SK-N-SH treated with all-trans-retinoic acid at 6 μM for 48 hours (cell line): Measurements from ENCODE around the gene MCAT.

ENCODE experiments used
- ESRRG ChIP-seq: fragments of 250-450 bp; sonication (Bioruptor Pico); IDR thresholded peaks from 2 replicates; pipeline ENCODE4 v1.6.1; 2021; ENCODE audit warnings: mild to moderate bottlenecking
- OSR1 ChIP-seq: fragments of 250-450 bp; sonication (Bioruptor Pico); IDR thresholded peaks from 2 replicates; pipeline ENCODE4 v1.8.0; 2022; ENCODE audit warnings: moderate library complexity, mild to moderate bottlenecking, inconsistent platforms

GRCh38 chr22:43116932-43117331, 26.3 kb downstream of the MCAT start:
- TF ChIP-seq OSR1 (no peak), ESRRG (CRISPR knock-in tag) (no peak)
